Posterior vena cava (tissue), 2 donors: Measurements from ENCODE around the gene KRCC1. TPM values are rescaled to one million over a fixed set of nuclear protein-coding genes. Genes with fewer than 3 reads are reported as not detected.
"Not testable (repeated sequence)": the region's sequence is repeated elsewhere in the genome, so short reads cannot be mapped to it uniquely, and the experiment has no call there.

Source experiments
- DNase-seq: peaks from one replicate; pipeline ENCODE4 v3.0.0-alpha.2; 2020; ENCODE audit warnings: low spot score
- intact Hi-C, 2 donors: fragments of 100-400 bp; cut with DNase I; formaldehyde crosslinking; loops; one replicate each; pipeline versions ENCODE4 v1.14.1 to v1.14.2; 2022 to 2023
- total RNA-seq, 2 donors: library from RNA; stranded (reverse); fragmentation: NEBNext Ultra II Directional; extraction: Animal tissue kit (Norgen Biotek cat#: 25700); gene quantifications; one replicate each; pipeline ENCODE4 v1.2.1, GENCODE V29; 2021
- donor health status: DM: yes; HTN: yes; CAD: no.
- donor health status: DM: yes; HTN: yes; CAD: no.

KRCC1 gene
- total RNA-seq, 2 donors from 2014 or later = 19.9 to 21.8 TPM

DNA sequence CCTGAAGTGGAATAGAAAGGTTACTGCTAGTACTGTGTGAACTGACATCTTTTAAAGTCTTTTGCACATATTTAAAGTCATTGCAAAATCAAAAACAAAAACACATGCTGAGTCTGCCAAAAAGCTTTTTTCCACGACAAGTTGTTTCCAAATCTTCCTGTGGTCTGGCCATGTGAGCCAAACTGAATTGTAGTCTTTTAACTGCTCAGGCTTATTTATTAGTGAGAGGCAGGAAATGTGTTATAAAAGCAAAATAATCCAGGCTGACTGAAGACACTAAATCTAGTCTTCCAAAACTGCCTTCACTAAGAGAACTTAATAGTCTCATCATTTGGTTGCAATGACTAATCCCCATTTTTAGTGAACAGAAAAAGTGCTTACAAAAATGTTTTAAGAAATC, 2.3 kb downstream of the KRCC1 start:
- DNase-seq = no peak
- intact Hi-C loops = no loop called here

DNA sequence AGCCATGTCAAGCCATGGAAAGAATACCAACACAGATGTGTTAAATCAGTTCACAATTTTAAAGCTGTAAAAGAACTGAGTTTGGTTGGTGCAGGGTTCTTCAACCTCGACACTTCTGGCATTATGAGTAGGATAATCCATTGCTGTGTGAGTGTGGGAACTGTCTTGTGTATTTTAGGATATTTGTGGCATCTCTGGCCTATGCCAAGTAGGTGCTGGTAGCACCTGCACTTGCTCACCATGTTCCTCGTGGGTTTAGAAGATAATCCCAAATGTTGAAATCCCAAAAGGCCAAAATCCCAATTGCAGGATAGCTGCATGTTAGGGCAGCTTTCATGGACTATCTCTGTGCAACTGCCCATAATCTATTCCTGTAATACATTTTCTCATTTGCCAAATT, 3.8 kb downstream of the KRCC1 start:
- intact Hi-C loops = no loop called here

DNA sequence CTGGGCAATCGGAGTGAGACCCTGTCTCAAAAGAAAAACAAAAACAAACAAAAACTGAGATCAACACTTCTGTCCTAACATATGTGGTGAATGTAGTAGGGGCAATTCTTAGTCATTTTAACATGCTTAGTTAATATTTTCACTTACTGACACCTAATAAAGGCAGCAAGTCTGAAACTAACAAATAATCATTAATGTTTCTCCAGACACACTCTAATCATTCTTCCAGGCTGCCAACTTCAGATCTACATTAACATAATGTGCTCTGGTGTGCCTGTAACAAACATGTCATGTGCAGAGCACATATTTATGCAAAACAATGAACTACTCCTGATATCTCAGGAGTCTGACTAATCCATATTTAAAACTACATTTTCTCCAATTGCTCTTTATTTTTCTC, 6.0 kb downstream of the KRCC1 start:
- intact Hi-C loops = no loop called here
- DNase-seq = no peak

More for the DNA sequence above, 3.8 kb downstream of the KRCC1 start:
- DNase-seq = no peak

DNA sequence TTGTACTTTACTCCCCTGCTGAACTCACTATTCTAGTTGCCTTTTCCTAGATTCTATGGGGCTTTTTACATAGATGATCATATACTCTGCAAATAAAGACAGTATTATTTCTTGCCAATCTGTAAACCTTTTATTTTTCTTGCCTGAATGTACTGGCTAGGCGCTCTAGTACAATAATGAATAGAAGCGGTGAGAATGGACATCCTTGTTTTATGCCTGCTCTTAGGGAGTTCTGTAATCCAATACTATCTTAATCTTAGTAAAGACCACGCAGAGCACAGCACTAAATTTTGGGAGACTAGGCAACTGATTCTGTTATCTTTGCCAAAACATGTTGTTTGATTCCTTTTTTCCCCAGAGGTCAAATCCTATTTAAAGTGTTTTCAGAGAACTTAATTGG, 7.0 kb downstream of the KRCC1 start:
- DNase-seq = no peak
- intact Hi-C loops = no loop called here

DNA sequence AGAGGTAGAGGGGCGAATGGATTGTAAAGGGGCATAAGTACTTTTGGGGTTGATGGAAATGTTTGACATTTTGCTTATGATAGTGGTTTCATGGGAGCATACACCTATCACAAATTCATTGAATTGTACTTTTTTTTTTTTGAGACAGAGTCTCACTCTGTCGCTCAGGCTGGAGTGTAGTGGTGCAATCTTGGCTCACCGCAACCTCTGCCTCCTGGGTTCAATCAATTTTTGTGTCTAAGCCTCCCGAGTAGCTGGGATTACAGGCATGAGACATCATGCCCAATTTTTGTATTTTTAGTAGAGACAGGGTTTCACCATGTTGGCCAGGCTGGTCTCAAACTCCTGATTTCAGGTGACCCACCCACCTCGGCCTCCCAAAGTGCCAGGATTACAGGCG, 10.0 kb downstream of the KRCC1 start:
- intact Hi-C loops, DNase-seq: not testable (repeated sequence)

- DNase-seq = no peak
- intact Hi-C loops = no loop called here
These were observed 13.1 kb downstream of the KRCC1 start for GRCh38 chr2:88042476-88042875.

DNA sequence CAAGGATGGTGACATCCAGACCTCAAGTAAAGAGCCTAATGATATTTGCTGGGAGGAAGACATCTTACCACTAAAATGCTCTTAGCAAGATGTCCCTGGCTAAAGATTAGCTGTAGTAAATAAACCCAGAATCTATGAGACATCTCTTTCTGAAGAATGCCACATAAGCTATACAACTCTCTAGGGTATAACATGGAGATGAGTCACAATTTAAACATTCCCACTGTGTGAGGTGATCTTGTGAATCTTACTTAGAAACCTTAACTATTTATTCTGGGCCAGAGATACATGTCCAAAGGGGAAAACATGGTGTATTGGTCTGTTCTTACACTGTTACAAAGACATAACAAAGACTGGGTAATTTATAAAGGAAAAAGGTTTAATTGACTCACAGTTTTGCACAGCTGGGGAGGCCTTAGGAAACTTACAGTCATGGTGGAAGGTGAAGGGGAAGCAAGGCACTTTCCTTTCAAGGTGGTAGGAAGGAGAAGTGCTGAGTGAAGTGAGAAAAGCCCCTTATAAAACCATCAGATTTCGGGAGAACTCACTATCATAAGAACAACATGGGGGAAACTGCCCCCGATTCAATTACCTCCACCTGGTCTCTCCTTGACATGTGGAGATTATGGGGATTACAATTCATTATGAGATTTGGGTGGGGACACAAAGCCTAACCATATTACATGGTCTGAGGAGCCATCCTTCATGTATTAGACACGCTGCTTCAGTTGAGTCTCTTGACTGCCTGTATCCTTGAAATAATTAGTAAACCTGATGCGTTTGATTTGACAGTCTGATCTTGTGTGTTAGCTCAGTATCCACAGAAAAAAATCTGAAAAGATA, 17.1 kb downstream of the KRCC1 start:
- intact Hi-C loops = no loop called here
- DNase-seq = no peak

DNA sequence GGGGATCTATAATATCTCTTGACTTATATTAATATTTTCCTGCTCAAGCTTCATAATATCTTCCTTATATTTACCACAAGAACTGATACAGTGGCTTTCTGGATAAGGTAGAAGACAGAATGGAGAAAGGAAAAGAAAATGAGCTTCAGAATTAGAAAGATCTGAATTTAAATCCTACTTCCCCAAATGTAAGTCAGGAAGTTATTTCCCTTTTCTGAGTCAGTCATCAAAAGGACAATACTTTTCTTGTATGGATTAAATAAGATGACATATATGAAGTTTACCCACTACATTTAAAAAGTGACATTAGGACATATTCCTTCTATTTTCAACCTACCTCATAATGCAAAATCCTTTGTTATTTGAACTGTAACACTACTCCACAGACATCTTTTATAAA, 19.0 kb downstream of the KRCC1 start:
- intact Hi-C loops = no loop called here
- no peak for DNase-seq

DNA sequence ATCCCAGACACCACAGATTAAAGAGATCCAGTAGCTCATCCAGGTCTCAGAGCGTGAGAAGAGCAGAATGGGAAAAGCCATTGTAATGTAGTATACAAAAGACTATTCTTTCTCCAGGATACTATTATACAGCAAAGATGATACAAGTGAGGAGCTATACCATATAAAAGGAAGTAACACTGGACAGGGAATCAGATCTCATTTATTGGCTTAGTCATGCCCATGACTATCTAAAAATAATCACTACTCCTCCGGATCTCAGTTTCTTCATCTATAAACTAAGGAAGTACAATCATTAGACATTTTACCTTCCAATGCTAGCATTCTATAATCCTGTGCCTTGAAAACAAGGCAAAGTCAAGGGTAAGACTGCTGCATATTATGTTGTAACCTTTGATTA, 19.4 kb downstream of the KRCC1 start:
- intact Hi-C loops = no loop called here
- no peak for DNase-seq

- DNase-seq = no peak
- intact Hi-C loops = no loop called here
These were observed 23.4 kb downstream of the KRCC1 start for GRCh38 chr2:88032070-88032702.

- no peak for DNase-seq
- intact Hi-C loops = no loop called here
These were observed 26.7 kb downstream of the KRCC1 start for GRCh38 chr2:88028931-88029330.

DNA sequence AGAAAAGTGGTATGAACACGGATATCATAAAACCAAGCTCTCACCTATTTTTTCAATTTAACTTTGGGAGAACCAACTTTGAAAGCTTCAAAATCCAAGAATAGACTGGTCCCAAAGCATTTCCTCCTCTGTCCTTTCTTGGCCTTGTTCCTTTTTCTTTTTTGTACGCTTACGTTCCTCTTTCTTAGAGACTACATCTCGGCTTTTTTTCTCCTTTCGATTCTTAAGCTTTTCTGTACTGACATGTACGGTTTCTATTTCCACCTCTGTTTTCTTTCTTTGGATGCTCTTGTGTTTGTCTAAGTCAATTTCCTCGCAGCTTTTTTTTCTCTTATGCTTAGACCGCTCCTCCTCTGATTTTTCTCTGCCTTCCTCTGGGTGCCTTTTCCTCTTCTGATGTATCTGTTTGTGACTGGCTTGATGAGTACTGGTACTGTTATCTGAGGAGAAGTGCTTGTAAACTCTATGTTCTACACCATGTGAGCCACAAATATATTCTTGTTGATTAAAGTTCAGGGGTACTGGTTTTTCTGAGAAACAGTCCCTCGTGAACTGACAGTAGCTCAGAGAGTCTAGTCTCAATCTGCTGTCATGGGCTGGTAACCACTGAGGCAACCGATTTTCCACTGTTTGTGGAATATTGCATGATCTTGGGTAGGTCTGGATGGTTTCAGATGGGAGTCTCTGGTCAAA, 27.7 kb downstream of the KRCC1 start:
- intact Hi-C loops = no loop called here
- DNase-seq = no peak

DNA sequence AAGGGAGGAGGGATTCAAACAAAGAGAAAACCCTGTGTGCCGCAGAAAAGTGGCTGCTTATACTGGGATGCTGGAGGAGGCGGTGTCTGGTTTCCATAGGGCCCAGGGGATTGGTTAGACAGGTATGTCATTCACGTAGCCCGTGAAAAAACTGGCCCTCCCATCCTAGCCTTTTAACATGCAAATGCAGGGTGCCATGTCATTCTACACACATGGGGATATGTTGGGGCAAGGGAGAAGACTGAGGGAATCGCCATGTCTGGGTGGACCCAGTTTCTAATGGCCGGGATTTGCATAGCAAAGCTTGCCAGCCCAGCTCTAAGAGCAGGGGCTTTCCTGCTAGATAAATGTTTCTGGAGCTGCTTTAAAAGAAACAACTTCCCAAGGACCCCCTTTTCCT, 31.1 kb downstream of the KRCC1 start:
- intact Hi-C loops = no loop called here
- DNase-seq = no peak

GRCh38 chr2:88022669-88022921, 33.0 kb downstream of the KRCC1 start:
- DNase-seq = no peak
- intact Hi-C loops = no loop called here

DNA sequence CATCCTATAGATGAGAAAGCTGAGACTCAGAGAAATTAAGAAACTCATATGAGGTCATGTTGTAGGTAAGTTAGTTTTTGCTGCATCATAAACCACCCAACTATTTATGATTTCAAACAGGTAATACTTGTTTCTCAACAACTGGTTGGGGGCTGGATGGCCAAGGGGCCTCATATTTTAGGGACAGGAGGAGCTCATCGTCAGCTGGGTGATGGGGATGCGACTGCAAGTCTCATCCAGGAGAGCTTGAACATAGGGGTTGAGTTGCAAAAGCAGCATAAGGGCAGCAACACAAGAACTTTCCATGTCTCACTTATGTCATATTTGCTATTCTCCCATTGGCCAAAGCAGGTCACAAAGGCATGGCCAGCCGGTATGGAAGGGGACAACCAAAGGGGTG, 35.6 kb downstream of the KRCC1 start:
- DNase-seq = no peak
- intact Hi-C loops = no loop called here

- DNase-seq = no peak
- intact Hi-C loops = no loop called here
These were observed 36.7 kb downstream of the KRCC1 start for GRCh38 chr2:88018909-88019308.

- DNase-seq, intact Hi-C loops: not testable (repeated sequence)
These were observed 37.3 kb downstream of the KRCC1 start for GRCh38 chr2:88018077-88018805.

DNA sequence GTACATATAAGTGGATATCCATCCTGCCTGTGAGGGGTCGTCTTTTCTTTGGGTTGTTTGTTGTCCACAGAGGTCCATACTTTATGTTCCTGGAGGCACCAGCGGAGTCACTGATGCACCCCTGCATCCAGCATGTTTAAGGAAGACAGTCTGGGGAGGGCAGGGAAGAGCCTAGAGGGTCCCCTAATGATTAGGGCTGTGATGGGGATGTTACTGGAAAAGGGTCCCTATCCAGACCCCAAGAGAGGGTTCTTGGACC, 37.9 kb downstream of the KRCC1 start:
- DNase-seq, intact Hi-C loops: not testable (repeated sequence)

GRCh38 chr2:88016960-88017779, 38.4 kb downstream of the KRCC1 start:
- DNase-seq = no peak
- intact Hi-C loops = no loop called here
